CD4-positive, alpha-beta T cell treated with Interleukin-6 for 4 hours (primary cell): Measurements from ENCODE around the gene HSD3B7.

Experiments
- DNase-seq: peaks from one replicate; pipeline ENCODE4 v3.0.0-alpha.2; 2020; ENCODE audit warnings: mixed read lengths

HSD3B7 gene

GRCh38 chr16:31031276-31031675 is 46.3 kb downstream of the HSD3B7 start:
- no peak for DNase-seq

- peak; percentile 98 for DNase-seq
Observed at GRCh38 chr16:31032736-31033708, 48.0 kb downstream of the HSD3B7 start, which contains the start of gene STX4. Gene STX4, plus strand, starts transcription at chr16:31033558. Its CDS starts 248 bp downstream, at chr16:31033806.

GRCh38 chr16:31033709-31034492 is 48.9 kb downstream of the HSD3B7 start:
- DNase-seq, result peak; percentile 92

- no peak for DNase-seq
Observed at GRCh38 chr16:31036691-31037090, 51.7 kb downstream of the HSD3B7 start.
